Measurements from ENCODE around the gene UBXN6.

DNA sequence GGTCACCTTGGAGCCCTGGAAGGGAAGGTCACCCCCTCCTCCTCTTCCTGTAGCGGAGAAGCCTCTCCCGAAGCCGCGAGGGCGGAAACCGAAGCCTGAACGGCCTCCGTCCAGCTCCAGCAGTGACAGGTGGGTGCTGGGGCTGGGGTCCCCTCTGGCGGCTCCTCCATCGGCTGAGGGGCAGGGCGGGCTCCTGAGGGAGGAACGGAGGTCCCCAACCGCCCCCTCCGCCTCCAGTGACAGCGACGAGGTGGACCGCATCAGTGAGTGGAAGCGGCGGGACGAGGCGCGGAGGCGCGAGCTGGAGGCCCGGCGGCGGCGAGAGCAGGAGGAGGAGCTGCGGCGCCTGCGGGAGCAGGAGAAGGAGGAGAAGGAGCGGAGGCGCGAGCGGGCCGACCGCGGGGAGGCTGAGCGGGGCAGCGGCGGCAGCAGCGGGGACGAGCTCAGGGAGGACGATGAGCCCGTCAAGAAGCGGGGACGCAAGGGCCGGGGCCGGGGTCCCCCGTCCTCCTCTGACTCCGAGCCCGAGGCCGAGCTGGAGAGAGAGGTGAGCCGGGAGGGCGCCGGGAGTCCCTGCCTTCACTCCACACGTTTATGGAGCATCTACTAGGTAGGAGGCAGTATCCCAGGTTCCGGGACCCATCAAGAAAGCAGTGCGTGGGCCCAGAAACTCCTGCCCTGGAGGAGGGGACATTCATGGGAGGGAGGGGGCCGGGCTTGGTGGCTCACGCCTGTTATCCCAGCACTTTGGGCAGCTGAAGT, 36.5 kb upstream of the UBXN6 start:
- TF ChIP-seq, protein P1, sequence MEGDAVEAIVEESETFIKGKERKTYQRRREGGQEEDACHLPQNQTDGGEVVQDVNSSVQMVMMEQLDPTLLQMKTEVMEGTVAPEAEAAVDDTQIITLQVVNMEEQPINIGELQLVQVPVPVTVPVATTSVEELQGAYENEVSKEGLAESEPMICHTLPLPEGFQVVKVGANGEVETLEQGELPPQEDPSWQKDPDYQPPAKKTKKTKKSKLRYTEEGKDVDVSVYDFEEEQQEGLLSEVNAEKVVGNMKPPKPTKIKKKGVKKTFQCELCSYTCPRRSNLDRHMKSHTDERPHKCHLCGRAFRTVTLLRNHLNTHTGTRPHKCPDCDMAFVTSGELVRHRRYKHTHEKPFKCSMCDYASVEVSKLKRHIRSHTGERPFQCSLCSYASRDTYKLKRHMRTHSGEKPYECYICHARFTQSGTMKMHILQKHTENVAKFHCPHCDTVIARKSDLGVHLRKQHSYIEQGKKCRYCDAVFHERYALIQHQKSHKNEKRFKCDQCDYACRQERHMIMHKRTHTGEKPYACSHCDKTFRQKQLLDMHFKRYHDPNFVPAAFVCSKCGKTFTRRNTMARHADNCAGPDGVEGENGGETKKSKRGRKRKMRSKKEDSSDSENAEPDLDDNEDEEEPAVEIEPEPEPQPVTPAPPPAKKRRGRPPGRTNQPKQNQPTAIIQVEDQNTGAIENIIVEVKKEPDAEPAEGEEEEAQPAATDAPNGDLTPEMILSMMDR (IDR thresholded peaks at IDR 0.05), result no peak
- no peak for TF ChIP-seq POLR2A (IDR thresholded peaks at IDR 0.05)

All from vagina (tissue), 2 donors.